Keratinocyte (primary cell): ENCODE data around the gene ZNF69. TPM values are rescaled to one million over a fixed set of nuclear protein-coding genes. Genes with fewer than 3 reads are reported as not detected.
"Not testable (repeated sequence)": the region's sequence is repeated elsewhere in the genome, so short reads cannot be mapped to it uniquely, and the experiment has no call there.

Experiments used
- DNase-seq: peaks from one replicate; pipeline ENCODE4 v3.0.0-alpha.2; 2011; ENCODE audit warnings: low read depth, missing footprints, low spot score
- FAIRE-seq: peaks from 2 replicates; lab custom pipeline; 2011; peaks lifted over from hg19 to GRCh38; lab: Jason Lieb, UNC
- H2AFZ ChIP-seq: 2 replicates; pipeline ENCODE4 v1.6.0; 2012; ENCODE audit warnings: low read length, control low read depth, inconsistent platforms; ENCODE audit not compliant: control insufficient read depth
- H3K27ac ChIP-seq: 2 replicates; pipeline ENCODE4 v1.5.1; 2011; ENCODE audit warnings: low read length; ENCODE audit not compliant: control insufficient read depth, insufficient read depth
- H3K27me3 ChIP-seq: 3 replicates; pipeline ENCODE4 v1.6.0; 2011; ENCODE audit warnings: low read length; ENCODE audit not compliant: control insufficient read depth, insufficient read depth; ENCODE audit errors: extremely low read depth
- H3K36me3 ChIP-seq, 2 experiments: 2 replicates in 1 of 2; 3 replicates in 1 of 2; pipeline ENCODE4 v1.5.1; 2011; ENCODE audit warnings: low read length in 2 of 2, mild to moderate bottlenecking in 1 of 2; ENCODE audit not compliant: control insufficient read depth in 2 of 2, insufficient read depth in 2 of 2; ENCODE audit errors: extremely low read depth in 1 of 2
- H3K4me1 ChIP-seq: 3 replicates; pipeline ENCODE4 v1.5.1; 2011; ENCODE audit warnings: low read length; ENCODE audit not compliant: control insufficient read depth, insufficient read depth; ENCODE audit errors: extremely low read depth
- H3K4me2 ChIP-seq: 3 replicates; pipeline ENCODE4 v1.6.0; 2011; ENCODE audit warnings: low read depth, low read length; ENCODE audit not compliant: control insufficient read depth, insufficient read depth; ENCODE audit errors: extremely low read depth
- H3K4me3 ChIP-seq, 3 experiments: fragments of 200-600 bp in 1 of 3; sonication (generic) in 1 of 3; 2 replicates in 2 of 3; 3 replicates in 1 of 3; pipeline ENCODE4 v1.5.1; 2011 to 2016; ENCODE audit warnings: low read length in 3 of 3, mild to moderate bottlenecking in 3 of 3, control low read depth in 2 of 3, inconsistent platforms in 1 of 3, low read depth in 1 of 3, mixed read lengths in 1 of 3, mixed run types in 1 of 3, moderate library complexity in 1 of 3; ENCODE audit not compliant: control insufficient read depth in 2 of 3, insufficient read depth in 2 of 3; ENCODE audit errors: extremely low read depth in 1 of 3
- H3K79me2 ChIP-seq: 2 replicates; pipeline ENCODE4 v1.6.0; 2012; ENCODE audit warnings: low read length; ENCODE audit not compliant: control insufficient read depth, insufficient read depth
- H3K9ac ChIP-seq: 3 replicates; pipeline ENCODE4 v1.6.0; 2011; ENCODE audit warnings: low read length; ENCODE audit not compliant: control insufficient read depth, insufficient read depth; ENCODE audit errors: extremely low read depth
- H3K9me1 ChIP-seq: 3 replicates; pipeline ENCODE4 v1.6.0; 2011; ENCODE audit warnings: low read length; ENCODE audit not compliant: control insufficient read depth, insufficient read depth; ENCODE audit errors: extremely low read depth
- H3K9me3 ChIP-seq: 2 replicates; pipeline ENCODE4 v1.5.1; 2012; ENCODE audit warnings: low read depth, low read length; ENCODE audit not compliant: control insufficient read depth
- H4K20me1 ChIP-seq: 3 replicates; pipeline ENCODE4 v1.6.0; 2011; ENCODE audit warnings: low read length; ENCODE audit not compliant: control insufficient read depth, insufficient read depth; ENCODE audit errors: extremely low read depth
- CTCF ChIP-seq, 3 experiments: IDR thresholded peaks in 1 of 3; conservative IDR thresholded peaks in 1 of 3; optimal IDR thresholded peaks in 1 of 3; 2 replicates in 2 of 3; 3 replicates in 1 of 3; pipeline versions ENCODE3 to v1.5.1; 2011; ENCODE audit warnings: low read length in 3 of 3, mild to moderate bottlenecking in 3 of 3, moderate library complexity in 2 of 3, control low read depth in 1 of 3, inconsistent platforms in 1 of 3; ENCODE audit not compliant: insufficient read depth in 2 of 3; ENCODE audit errors: extremely low read depth in 1 of 3
- EZH2 ChIP-seq: IDR thresholded peaks from one replicate; pipeline ENCODE4 v1.6.1; 2012; ENCODE audit warnings: inconsistent platforms, mild to moderate bottlenecking, low read length, moderate library complexity
- dilution Hi-C: fragments of 300-500 bp; cut with MboI; formaldehyde crosslinking; loops from one replicate; pipeline ENCODE4 v1.7.0; 2020; ENCODE audit warnings: low sequenced_read_pairs; ENCODE audit not compliant: extremely low pct_ligation_motif_present
- polyA plus RNA-seq, 5 experiments: library from polyadenylated mRNA; depleted of rRNA in 3 of 5; stranded (reverse) in 3 of 5; stranded (forward) in 1 of 5; unstranded in 1 of 5; fragments of >200 nt; gene quantifications; 1 replicate in 1 of 5; 2 replicates in 3 of 5; 3 replicates in 1 of 5; pipeline versions ENCODE4 v1.2.1 to v1.2.3, GENCODE V29; 2011 to 2012; ENCODE audit warnings: missing spikeins in 2 of 5, low read depth in 1 of 5, low replicate concordance in 1 of 5

ZNF69 gene
- polyA plus RNA-seq, 1 donor (not counting 4 experiments of a cell fraction or from before 2014, with no cell fraction given) = 0.56 TPM

GRCh38 chr19:11860721-11861120, 26.9 kb upstream of the ZNF69 start:
- Histone ChIP-seq H2AFZ (no peak overlapping the region), H4K20me1 (no peaks in the 10 kb centered on the region), H3K9ac (no peak overlapping the region), H3K4me2 (no peak overlapping the region), H3K4me3 (no peak overlapping the region), H3K9me1 (no peaks in the 10 kb centered on the region), H3K79me2 (no peaks in the 10 kb centered on the region), H3K27me3 (no peaks in the 10 kb centered on the region), H3K36me3 (no peaks in the 10 kb centered on the region), H3K4me1 (no peaks in the 10 kb centered on the region), H3K9me3 (peaks cover 3% of the 10 kb centered on the region), H3K27ac (no peak overlapping the region)
- TF ChIP-seq EZH2 (no peak), CTCF (optimal IDR thresholded peaks at IDR 0.05 in 1 of 3, IDR thresholded peaks at IDR 0.05 in 1 of 3, conservative IDR thresholded peaks at IDR 0.05 in 1 of 3; ENCODE audit: extremely low read depth in 1 of 3, insufficient read depth in 2 of 3, low read length in 3 of 3) (no peak)
- no peak for FAIRE-seq
- dilution Hi-C loops = no loop called here
- no peak for DNase-seq

- TF ChIP-seq CTCF (optimal IDR thresholded peaks at IDR 0.05 in 1 of 3, IDR thresholded peaks at IDR 0.05 in 1 of 3, conservative IDR thresholded peaks at IDR 0.05 in 1 of 3; ENCODE audit: extremely low read depth in 1 of 3, insufficient read depth in 2 of 3, low read length in 3 of 3) (no peak), EZH2 (no peak)
- Histone ChIP-seq H3K4me1 (no peaks in the 10 kb centered on the region), H3K27me3 (no peaks in the 10 kb centered on the region), H3K4me3 (no peak overlapping the region), H2AFZ (no peak overlapping the region), H3K27ac (no peak overlapping the region), H3K9ac (no peak overlapping the region), H3K9me3 (peaks cover 3% of the 10 kb centered on the region), H3K36me3 (no peaks in the 10 kb centered on the region), H3K4me2 (no peak overlapping the region), H4K20me1 (no peaks in the 10 kb centered on the region), H3K79me2 (no peaks in the 10 kb centered on the region), H3K9me1 (no peaks in the 10 kb centered on the region)
- no peak for FAIRE-seq
- dilution Hi-C loops = no loop called here
- no peak for DNase-seq
These were observed 26.3 kb upstream of the ZNF69 start for GRCh38 chr19:11861301-11861700.

- H3K4me1 ChIP-seq, H2AFZ ChIP-seq, dilution Hi-C loops, H3K27me3 ChIP-seq, H3K4me2 ChIP-seq, H3K36me3 ChIP-seq, FAIRE-seq, H3K79me2 ChIP-seq, H3K27ac ChIP-seq, H3K4me3 ChIP-seq, DNase-seq, H3K9ac ChIP-seq, H4K20me1 ChIP-seq, H3K9me1 ChIP-seq: not testable (repeated sequence)
- H3K9me3 ChIP-seq = peaks cover 16% of the 10 kb centered on the region
These were observed 19.8 kb upstream of the ZNF69 start for GRCh38 chr19:11867766-11868165.
